ENCODE data around the gene LYVE1. TPM values are rescaled to one million over a fixed set of nuclear protein-coding genes. Genes with fewer than 3 reads are reported as not detected.

LYVE1 gene
- polyA plus RNA-seq, 1 experiment, result 0.19 TPM

- ChIA-PET POLR2A (interaction anchor here (0.8 to 1.2 kb wide), 2 partner anchors 16 to 135 kb away, joined by 3 to 5 read pairs; partner anchors contain the start of gene AMPD3), CTCF (interaction anchor here (3.8 kb wide), 1 partner anchor 49 kb away, joined by 21 read pairs; the partner anchor contains the start of gene RNF141)
- Histone ChIP-seq H3K27ac (ENCODE audit: low read depth, low read length) (peak overlapping the region; percentile 95), H3K9me3 (ENCODE audit: control insufficient read depth, insufficient read depth, low read length) (no peaks in the 10 kb centered on the region), H3K4me3 (ENCODE audit: low read depth, low read length) (no peak overlapping the region), H3K27me3 (ENCODE audit: control insufficient read depth, insufficient read depth, low read length) (no peaks in the 10 kb centered on the region)
- TF ChIP-seq CTCF (IDR thresholded peaks at IDR 0.05; ENCODE audit: low read depth, low read length), result no peak
- peak; percentile 57 for DNase-seq (ENCODE audit: low read depth, low spot score)
These were observed 21.9 kb upstream of the LYVE1 start for GRCh38 chr11:10590218-10590915.

- TF ChIP-seq CTCF (IDR thresholded peaks at IDR 0.05; ENCODE audit: low read depth, low read length), result no peak
- Histone ChIP-seq H3K27me3 (ENCODE audit: control insufficient read depth, insufficient read depth, low read length) (no peaks in the 10 kb centered on the region), H3K4me3 (ENCODE audit: low read depth, low read length) (no peak overlapping the region), H3K27ac (ENCODE audit: low read depth, low read length) (no peak overlapping the region), H3K9me3 (ENCODE audit: control insufficient read depth, insufficient read depth, low read length) (no peaks in the 10 kb centered on the region)
- POLR2A ChIA-PET, result no interaction called here
- no peak for DNase-seq (ENCODE audit: low read depth, low spot score)
- CTCF ChIA-PET, result interaction anchor here (1.6 kb wide), 1 partner anchor 48 kb away, joined by 6 read pairs; the partner anchor contains the start of gene RNF141
These were observed 20.4 kb upstream of the LYVE1 start for GRCh38 chr11:10588904-10589303.

GRCh38 chr11:10587995-10588394, 19.5 kb upstream of the LYVE1 start:
- H3K27ac ChIP-seq (ENCODE audit: low read depth, low read length), result no peak overlapping the region
- H3K27me3 ChIP-seq (ENCODE audit: control insufficient read depth, insufficient read depth, low read length), result no peaks in the 10 kb centered on the region
- no peak for DNase-seq (ENCODE audit: low read depth, low spot score)
- no peaks in the 10 kb centered on the region for H3K9me3 ChIP-seq (ENCODE audit: control insufficient read depth, insufficient read depth, low read length)
- POLR2A ChIA-PET, result no interaction called here
- CTCF ChIA-PET, result interaction anchor here (0.6 to 1.6 kb wide), 2 partner anchors 47 to 126 kb away, joined by 3 to 6 read pairs; partner anchors contain the start of gene RNF141
- no peak for TF ChIP-seq CTCF (IDR thresholded peaks at IDR 0.05; ENCODE audit: low read depth, low read length)
- no peak overlapping the region for H3K4me3 ChIP-seq (ENCODE audit: low read depth, low read length)

- H3K27me3 ChIP-seq (ENCODE audit: control insufficient read depth, insufficient read depth, low read length), result no peaks in the 10 kb centered on the region
- no peak for DNase-seq (ENCODE audit: low read depth, low spot score)
- no peak for TF ChIP-seq CTCF (IDR thresholded peaks at IDR 0.05; ENCODE audit: low read depth, low read length)
- ChIA-PET CTCF (interaction anchor here (0.5 kb wide), 1 partner anchor 56 kb away, joined by 4 read pairs; no protein-coding TSS in a partner anchor), POLR2A (no interaction called here)
- H3K4me3 ChIP-seq (ENCODE audit: low read depth, low read length), result no peak overlapping the region
- no peaks in the 10 kb centered on the region for H3K9me3 ChIP-seq (ENCODE audit: control insufficient read depth, insufficient read depth, low read length)
- H3K27ac ChIP-seq (ENCODE audit: low read depth, low read length), result peak overlapping the region; percentile 32
These were observed 18.9 kb upstream of the LYVE1 start for GRCh38 chr11:10587388-10587787.

GRCh38 chr11:10584071-10584501, 15.6 kb upstream of the LYVE1 start:
- Histone ChIP-seq H3K27ac (ENCODE audit: low read depth, low read length) (peak overlapping the region; percentile 59), H3K27me3 (ENCODE audit: control insufficient read depth, insufficient read depth, low read length) (no peaks in the 10 kb centered on the region), H3K4me3 (ENCODE audit: low read depth, low read length) (no peak overlapping the region), H3K9me3 (ENCODE audit: control insufficient read depth, insufficient read depth, low read length) (no peaks in the 10 kb centered on the region)
- DNase-seq (ENCODE audit: low read depth, low spot score), result peak; percentile 46
- ChIA-PET POLR2A (interaction anchor here (1.1 to 2.1 kb wide), 3 partner anchors 9 to 22 kb away, joined by 3 to 8 read pairs (median 4); no protein-coding TSS in a partner anchor), CTCF (interaction anchor here (0.6 to 1.7 kb wide), 3 partner anchors 42 to 178 kb away, joined by 3 to 4 read pairs (median 3); no protein-coding TSS in a partner anchor)
- no peak for TF ChIP-seq CTCF (IDR thresholded peaks at IDR 0.05; ENCODE audit: low read depth, low read length)

Data from AG04450 (cell line).